ENCODE results near the gene B3GALT6.

B3GALT6 gene

DNA sequence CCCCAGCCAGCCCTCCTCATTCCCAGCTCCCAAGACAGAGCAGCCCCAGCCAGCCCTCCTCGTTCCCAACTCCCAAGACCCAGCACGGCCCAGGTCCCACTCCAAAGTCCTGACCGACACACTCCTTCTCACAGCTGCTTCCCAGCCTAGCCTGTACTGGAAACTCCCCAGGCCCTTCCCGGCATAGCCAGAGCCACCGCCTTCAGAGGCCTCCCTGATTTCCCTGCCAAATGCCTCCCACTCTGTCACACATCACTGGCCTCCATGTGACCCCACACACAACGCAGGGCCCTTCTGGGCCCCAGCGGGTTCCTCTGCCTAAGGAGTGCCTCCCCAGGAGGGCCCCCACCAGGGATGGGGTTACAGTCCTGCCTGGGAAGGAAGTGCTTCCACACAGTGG, 38.8 kb downstream of the B3GALT6 start:
- no peak for DNase-seq

DNA sequence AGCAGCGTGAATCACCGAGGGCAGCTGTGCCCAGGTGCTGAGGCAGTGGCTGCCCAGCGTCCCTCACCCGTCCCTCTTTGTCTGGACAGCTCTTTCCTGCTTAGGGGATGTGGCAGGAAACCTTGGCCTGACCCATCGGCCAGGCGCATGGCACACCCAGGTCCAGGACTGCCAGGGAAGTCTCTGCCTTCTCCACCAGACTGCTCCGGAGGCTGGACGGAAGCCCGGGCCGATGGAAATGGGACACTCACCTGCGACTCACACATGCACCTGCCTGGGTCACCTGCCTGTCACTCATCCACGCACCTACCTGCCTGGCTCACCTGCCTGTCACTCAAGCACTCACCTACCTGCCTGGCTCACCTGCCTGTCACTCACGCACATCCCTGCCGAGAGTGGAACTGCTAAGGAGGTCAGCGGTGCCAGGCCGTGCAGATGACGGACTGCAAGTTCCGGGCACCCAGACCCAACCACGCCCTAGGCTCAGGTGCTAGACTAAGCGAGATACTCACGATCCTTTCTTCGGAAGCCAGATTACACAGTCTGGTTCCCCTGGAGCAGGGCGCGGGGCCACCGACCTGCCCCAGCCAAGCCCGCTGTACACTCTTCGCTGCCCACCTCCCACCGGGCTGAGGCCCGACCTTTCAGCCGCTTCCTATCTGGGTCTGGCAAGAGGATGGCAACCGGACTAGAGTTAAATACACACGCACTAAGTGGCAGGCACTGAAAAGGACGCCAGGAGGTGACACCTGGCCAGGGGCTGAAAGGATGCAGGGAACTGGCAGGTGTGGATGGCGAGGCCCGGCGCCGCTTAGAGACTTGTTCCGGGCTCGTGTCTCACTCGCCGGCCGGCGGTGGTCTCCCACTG, 40.5 kb downstream of the B3GALT6 start:
- no peak for DNase-seq

DNA sequence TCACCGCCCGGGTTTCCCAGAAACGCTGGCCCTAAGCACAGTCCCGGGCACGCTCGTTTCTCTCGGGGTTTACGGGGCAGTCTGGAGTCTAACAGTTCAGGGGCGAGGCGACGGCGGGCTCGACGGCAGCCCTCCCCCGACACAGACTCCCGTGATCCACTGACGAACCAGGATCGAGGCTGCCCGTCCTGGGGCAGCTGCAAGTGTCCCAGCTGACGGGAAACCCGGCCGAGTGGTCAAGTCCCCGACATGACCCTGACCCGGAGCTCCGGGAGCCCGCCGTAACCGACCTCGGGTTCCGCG, 41.1 kb downstream of the B3GALT6 start:
- no peak for DNase-seq

DNA sequence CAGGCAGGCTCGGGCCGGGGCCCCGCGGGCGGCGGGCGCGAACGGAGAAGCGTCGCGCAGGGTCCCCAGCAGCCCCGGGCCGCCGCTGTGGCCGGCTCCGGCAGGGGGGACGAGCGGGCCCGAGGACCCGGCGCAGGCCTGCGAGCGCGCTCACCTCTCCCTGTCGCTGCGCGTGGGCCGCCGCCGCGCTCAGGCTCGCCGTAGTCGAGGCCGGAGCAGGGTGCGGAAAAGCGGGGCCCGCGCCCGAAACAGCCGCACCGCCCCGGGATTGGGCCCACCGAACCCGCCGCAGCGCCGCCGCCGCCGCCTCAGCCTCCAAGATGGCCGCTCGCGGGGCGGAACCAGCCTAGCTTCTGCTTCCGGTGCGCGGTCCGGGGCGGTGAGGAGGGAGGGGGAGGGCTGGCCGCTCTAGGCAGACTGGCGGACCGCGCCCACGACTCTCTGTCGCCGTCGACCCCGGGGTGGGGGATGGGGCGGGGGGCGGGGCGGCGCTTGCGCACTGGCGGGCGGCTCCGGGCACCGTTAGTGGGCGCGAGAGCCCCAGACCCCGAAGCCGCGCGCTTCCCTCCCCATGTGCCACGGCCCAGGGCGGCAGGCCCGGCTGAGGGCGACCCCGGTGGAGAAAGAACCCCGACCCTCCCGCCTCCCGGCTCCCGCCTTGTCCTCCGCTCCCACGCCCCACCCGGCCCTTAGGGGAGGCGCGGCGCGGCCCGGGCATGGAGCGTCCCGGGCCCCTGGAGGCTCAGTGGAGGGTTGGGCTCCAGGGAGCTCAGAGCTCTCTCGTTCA, 41.7 kb downstream of the B3GALT6 start, which contains the start of gene UBE2J2:
Gene UBE2J2 (minus strand): TSS at position 343 of the 787 bp plus-strand sequence. CDS start 5,862 bp downstream, outside the sequence.
- DNase-seq: peak; percentile 43

DNA sequence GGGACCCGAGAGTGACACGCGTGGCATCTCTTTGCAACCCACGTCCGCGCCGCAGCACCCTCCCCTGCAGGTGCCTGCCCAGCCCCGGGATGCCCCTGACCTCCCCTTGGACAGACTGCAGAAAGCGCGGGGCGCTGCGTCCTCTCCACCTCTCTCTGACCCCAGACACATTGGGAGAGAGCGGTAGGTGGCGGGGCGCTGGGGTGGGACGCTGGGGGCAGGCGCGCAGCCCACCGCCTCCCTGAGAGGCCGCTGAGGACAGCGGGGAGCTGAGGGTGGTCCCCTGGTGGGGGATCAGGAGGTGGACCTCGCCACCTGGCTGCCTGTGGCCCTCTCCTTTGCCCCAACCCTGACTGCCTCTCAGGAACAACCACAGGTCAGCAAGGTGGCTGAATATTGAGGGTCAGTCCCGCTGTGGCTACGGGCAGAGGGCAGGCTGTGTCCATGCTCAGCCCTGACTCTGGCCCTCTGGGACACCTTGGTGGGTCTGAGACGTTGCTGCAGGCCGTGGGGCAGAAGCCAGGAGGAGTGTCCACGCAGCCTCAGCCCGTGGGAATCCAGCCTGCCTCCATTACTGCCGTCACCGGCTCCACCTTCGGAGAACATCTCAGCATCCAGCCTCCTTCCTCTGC, 42.4 kb downstream of the B3GALT6 start:
- DNase-seq: no peak

DNA sequence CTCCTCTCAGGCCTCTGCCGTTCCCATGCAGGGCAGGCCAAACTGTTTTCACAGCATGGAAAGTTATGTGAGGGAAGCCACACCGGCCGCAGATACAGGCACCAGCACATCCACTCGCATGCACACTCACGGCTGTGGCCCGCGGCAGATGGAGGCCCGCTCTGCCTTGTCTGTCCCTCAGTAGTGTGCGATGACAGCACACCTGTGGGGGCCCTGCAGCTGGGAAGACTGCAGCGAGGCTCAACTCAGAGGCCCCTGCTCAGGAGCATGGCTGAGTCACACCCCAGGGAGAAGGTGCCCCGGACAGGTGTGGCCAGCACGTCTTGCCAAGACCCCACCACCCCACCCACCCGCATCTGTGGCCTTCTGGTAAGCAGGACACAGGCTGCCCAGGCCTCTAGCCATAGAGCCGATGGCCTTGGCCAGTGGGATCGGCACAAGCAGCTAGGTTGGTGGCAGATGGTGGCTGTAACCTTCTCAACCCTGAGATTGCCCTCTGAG, 42.9 kb downstream of the B3GALT6 start:
- DNase-seq: no peak

DNA sequence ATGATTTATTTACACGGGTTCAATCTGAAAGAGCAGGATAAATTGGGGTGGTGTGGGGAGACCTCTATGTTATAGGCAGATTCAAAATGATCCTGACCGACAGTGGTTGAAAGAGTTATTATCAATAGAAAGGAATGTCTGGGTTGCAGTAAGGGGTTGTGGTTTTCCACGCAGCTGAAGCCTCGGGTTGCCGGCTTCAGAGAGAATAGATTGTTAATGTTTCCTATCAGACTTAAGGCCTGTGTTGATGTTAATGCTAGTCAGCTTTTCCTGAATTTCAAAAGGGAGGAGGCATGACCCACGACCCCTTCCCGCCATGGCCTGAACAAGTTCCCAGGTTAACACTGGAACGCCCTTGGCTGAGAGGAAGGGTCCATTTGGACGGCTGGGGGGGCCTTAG, 43.8 kb downstream of the B3GALT6 start:
- DNase-seq: no peak

DNA sequence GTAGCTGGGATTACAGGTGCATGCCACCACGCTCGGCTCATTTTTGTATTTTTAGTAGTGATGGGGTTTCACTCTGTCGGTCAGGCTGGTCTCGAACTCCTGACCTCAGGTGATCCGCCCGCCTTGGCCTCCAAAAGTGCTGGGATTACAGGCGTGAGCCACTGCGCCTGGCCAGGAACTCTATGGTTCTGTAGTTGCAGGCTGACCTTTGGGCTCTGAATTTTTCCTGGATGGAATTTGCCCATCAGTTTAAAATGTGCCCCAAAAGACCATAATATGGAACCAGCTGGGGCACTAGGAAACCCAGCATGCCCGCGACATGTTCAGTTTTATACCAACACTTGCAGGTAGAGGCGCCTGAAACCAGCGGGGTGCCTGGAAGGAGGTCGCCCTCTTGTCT, 46.6 kb downstream of the B3GALT6 start:
- no peak for DNase-seq

DNA sequence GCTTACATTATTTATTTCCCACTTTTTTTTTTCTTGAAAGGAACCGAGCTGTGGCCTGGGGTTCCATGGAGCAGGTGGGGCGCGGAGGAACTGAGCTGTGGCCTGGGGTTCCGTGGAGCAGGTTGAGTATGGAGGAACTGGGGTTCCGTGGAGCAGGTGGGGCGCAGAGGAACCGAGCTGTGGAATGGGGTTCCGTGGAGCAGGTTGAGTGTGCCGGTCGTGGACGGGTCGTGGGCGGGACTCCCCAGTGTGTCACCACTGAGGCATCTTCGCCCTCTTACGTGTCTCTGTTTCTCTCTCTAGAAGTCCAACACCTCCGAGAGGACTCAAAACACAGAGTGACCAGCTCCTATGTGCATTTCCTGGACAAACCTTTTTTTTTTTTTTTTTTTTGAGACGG, 47.0 kb downstream of the B3GALT6 start:
- no peak for DNase-seq

DNA sequence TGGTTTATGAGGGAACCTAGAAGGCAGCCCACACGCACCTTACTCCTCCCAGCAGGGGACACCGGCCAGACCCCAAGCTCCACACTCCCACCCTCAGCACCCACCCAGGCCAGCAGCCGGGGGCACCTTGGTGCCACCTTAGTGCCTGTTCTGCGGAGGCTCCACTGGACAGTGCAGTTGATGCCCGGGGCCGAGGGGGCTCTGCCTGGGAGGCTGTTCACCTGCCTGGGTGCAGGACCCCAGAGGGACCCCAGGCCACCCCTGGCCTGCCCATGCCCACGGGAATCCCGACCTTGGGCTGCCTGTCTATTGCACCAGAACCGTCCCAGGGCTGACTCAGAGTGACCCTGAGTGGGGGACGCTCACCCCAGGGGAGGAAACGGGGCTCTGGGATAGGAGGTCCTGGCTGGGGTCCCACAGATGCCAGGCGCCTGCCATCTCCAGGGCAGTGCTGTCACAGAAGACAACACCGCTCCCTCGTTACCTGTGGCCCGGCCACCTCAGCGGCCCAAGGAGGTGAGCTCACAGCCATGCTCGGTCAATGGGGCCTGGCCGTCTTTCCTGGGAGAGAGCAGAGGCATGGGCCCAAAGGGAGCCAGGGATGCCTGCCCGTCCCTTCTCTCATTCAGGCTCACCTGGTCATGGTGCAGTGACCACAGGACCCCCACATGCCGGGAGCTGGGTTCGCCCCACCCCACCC, 48.9 kb downstream of the B3GALT6 start:
- no peak for DNase-seq

DNA sequence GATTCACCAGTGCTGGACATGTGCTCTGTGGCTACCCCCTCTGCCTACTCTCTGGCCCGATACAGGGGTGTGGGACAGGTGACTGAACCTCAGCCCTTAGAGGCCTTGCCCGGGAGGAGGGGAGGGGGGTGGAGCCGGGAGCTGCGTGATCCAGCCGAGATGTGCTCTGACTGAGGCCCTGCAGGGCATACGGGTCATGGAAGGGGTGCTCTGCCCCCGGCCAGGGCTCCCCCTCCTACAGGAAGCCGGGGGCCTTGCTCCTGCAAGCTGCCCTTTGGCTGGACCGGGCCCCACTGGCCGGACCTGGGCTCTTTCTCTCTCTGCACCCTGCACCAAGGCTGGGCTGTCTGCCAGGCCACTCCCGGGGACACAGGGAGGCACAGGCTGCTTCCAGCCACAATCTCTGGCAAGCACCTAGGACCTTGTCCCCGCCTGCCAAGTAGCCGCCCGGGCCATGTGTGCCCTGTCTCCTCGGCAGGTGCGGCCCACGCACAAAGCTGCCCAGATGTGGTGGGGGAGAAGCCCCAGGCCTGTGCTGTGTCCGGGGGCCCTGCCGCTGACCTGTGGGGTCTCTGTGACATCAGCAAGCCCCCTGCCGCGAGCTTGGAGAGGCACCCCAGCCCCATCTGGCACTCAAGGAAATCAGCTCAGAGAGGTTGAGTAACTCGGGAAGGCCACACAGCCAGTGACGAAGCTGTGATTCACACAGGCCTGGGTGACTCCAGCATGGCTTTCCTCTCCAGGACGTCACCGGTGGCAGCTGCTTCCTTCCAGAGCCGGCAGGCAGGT, 49.7 kb downstream of the B3GALT6 start:
- DNase-seq: no peak

DNA sequence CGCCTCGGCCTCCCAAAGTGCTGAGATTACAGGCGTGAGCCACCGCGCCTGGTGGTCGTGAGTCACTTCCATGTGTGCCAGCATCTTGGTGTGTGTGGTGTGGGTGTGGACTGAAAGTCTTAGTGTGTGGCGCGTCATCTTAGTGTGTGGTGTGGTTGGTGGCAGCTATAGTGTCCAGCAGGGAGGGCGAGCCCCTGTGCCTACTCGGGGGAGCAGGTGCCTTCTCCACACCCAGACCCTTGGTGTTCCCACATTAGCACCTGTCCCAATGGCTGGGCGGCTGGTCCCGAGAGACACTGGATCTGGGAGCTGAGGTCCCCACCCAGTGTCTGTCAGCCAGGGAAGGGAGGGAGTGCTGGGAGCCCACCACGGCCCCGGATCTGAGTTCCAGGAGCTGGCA, 51.0 kb downstream of the B3GALT6 start:
- DNase-seq: no peak

DNA sequence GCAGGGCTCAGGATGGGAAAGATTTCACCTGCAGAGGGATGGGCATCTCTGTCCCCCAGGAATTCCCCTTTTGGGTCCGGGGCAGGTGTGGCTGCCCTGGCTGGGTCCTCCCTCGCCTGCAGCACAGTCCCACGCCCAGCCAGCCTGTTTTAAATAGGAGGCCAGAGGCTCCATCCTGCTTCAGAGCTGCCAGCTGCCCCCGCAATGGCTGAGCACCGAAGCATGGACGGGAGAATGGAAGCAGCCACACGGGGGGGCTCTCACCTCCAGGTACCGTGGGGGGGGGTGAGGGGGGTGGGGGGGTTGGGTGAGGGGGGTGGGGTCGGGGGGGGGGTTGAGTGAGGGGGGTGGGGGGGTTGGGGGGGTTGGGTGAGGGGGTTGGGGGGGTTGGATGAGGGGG, 51.8 kb downstream of the B3GALT6 start:
- DNase-seq: no peak
